GM13976 (cell line): Measurements from ENCODE around the gene GRAMD2A.

Source experiments
- DNase-seq: peaks from one replicate; pipeline ENCODE4 v3.0.0; 2012; ENCODE audit warnings: low spot score
- CTCF ChIP-seq: IDR thresholded peaks from 2 replicates; pipeline ENCODE4 v1.5.1; 2012; ENCODE audit warnings: borderline replicate concordance, mild to moderate bottlenecking; ENCODE audit not compliant: insufficient read depth; ENCODE audit errors: extremely low read depth, missing control alignments, control extremely low read depth
- in situ Hi-C: fragments of 300-500 bp; cut with MboI; formaldehyde crosslinking; loops from one replicate; pipeline ENCODE4 v1.12.0; 2022; ENCODE audit warnings: low sequenced_read_pairs, mixed read lengths, inconsistent platforms; ENCODE audit not compliant: unreplicated experiment

The GRAMD2A gene

GRCh38 chr15:72133211-72133610, 64.4 kb downstream of the GRAMD2A start:
- in situ Hi-C loops, result no loop called here
- TF ChIP-seq CTCF, result no peak
- DNase-seq, result no peak

- no peak for TF ChIP-seq CTCF
- no peak for DNase-seq
- in situ Hi-C loops, result no loop called here
Measured at GRCh38 chr15:72131922-72132321, 65.7 kb downstream of the GRAMD2A start.

- in situ Hi-C loops, result no loop called here
Measured at GRCh38 chr15:72130272-72130671, 67.3 kb downstream of the GRAMD2A start.

GRCh38 chr15:72128359-72128758, 69.2 kb downstream of the GRAMD2A start:
- no peak for DNase-seq
- in situ Hi-C loops, result no loop called here
- no peak for TF ChIP-seq CTCF

More at GRCh38 chr15:72130272-72130671, 67.3 kb downstream of the GRAMD2A start:
- no peak for TF ChIP-seq CTCF
- DNase-seq, result no peak

GRCh38 chr15:72127724-72128322, 69.8 kb downstream of the GRAMD2A start:
- in situ Hi-C loops, result no loop called here
- no peak for DNase-seq
- TF ChIP-seq CTCF, result no peak

- no peak for TF ChIP-seq CTCF
- DNase-seq, result no peak
- in situ Hi-C loops, result no loop called here
Measured at GRCh38 chr15:72124218-72124617, 73.4 kb downstream of the GRAMD2A start.
